Measurements from ENCODE around the gene TNFRSF21.

The TNFRSF21 gene, protein sequence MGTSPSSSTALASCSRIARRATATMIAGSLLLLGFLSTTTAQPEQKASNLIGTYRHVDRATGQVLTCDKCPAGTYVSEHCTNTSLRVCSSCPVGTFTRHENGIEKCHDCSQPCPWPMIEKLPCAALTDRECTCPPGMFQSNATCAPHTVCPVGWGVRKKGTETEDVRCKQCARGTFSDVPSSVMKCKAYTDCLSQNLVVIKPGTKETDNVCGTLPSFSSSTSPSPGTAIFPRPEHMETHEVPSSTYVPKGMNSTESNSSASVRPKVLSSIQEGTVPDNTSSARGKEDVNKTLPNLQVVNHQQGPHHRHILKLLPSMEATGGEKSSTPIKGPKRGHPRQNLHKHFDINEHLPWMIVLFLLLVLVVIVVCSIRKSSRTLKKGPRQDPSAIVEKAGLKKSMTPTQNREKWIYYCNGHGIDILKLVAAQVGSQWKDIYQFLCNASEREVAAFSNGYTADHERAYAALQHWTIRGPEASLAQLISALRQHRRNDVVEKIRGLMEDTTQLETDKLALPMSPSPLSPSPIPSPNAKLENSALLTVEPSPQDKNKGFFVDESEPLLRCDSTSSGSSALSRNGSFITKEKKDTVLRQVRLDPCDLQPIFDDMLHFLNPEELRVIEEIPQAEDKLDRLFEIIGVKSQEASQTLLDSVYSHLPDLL

DNA sequence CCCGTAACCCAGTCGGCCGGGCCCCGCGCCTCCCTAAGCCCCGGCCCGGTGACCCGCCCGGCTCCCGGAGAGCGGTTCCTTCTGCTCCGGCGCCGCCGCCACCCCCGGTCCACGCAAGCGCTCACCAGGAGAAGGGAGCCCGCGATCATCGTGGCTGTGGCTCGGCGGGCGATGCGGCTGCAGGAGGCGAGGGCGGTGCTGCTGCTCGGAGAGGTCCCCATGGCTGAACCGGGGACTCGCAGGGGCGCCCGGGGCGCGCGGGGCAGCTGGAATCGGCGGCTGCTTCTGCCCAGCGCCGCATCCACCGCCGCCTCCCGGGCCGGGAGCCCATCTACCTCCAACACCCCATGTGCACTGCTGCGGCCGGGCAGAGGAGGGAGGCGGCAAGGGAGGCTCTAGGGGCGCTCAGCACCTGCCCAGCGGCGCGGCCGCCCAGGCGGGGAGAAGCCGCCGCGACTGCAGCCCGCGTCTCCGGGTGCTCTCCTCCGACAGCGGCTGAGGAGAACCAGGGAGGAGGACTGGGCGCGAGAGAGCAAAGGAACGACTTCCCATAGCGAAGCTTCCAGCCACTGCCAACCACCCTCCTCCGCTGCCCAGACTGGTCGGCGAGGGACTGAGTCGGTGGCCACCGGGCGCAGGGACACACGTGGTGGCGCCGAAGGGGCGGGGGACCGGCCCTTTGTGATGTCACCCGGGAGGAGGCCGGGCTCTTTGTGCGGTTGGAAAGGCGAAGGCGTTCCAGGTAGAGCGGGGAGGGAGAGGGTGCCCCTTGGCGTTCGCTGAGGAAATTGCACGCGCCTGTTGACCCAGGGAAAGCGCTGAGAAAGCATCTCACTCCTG is at the start of gene TNFRSF21:
Gene TNFRSF21 (minus strand): TSS at position 615 of the 840 bp plus-strand sequence. CDS start 394 bp downstream, at position 221.
- H3K27ac ChIP-seq (ENCODE audit: low read depth, low read length), result peak within 1 kb of the TSS; percentile 77
- H3K27me3 ChIP-seq (ENCODE audit: control insufficient read depth in 5 of 5, insufficient read depth in 4 of 5, low read length in 5 of 5), result no peaks in the 10 kb centered on the region
- H3K4me3 ChIP-seq (ENCODE audit: low read depth in 1 of 5, low read length in 5 of 5), result peak within 1 kb of the TSS; percentile 83 to 94 (median 91)
- peak within 1 kb of the TSS in 4 of 5 donors; percentile 76 to 86 (median 80) for H3K9ac ChIP-seq (ENCODE audit: low read length in 5 of 5)
- no peaks in the 10 kb centered on the region for H3K9me3 ChIP-seq (ENCODE audit: control insufficient read depth in 5 of 5, low read length in 5 of 5)
- H3K36me3 ChIP-seq (ENCODE audit: control insufficient read depth in 5 of 5, insufficient read depth in 5 of 5, low read length in 5 of 5), result no peaks in the 10 kb centered on the region
- peaks cover 0 to 47% (median 42%) of the 10 kb centered on the region in 5 donors for H3K4me1 ChIP-seq (ENCODE audit: control insufficient read depth in 5 of 5, insufficient read depth in 5 of 5, low read length in 5 of 5)

GRCh38 chr6:47358440-47359225 is 48.9 kb upstream of the TNFRSF21 start:
- Histone ChIP-seq H3K4me3 (ENCODE audit: low read depth in 1 of 5, low read length in 5 of 5) (no peak overlapping the region), H3K27me3 (ENCODE audit: control insufficient read depth in 5 of 5, insufficient read depth in 4 of 5, low read length in 5 of 5) (no peaks in the 10 kb centered on the region), H3K9me3 (ENCODE audit: control insufficient read depth in 5 of 5, low read length in 5 of 5) (no peaks in the 10 kb centered on the region)

GRCh38 chr6:47357827-47358226 is 48.1 kb upstream of the TNFRSF21 start:
- H3K9ac ChIP-seq (ENCODE audit: low read length in 5 of 5), result no peak overlapping the region
- no peaks in the 10 kb centered on the region for H3K9me3 ChIP-seq (ENCODE audit: control insufficient read depth in 5 of 5, low read length in 5 of 5)
- H3K4me1 ChIP-seq (ENCODE audit: control insufficient read depth in 5 of 5, insufficient read depth in 5 of 5, low read length in 5 of 5), result no peaks in the 10 kb centered on the region
- H3K36me3 ChIP-seq (ENCODE audit: control insufficient read depth in 5 of 5, insufficient read depth in 5 of 5, low read length in 5 of 5), result no peaks in the 10 kb centered on the region
- no peaks in the 10 kb centered on the region for H3K27me3 ChIP-seq (ENCODE audit: control insufficient read depth in 5 of 5, insufficient read depth in 4 of 5, low read length in 5 of 5)
- no peak overlapping the region for H3K4me3 ChIP-seq (ENCODE audit: low read depth in 1 of 5, low read length in 5 of 5)
- H3K27ac ChIP-seq (ENCODE audit: low read depth, low read length), result no peak overlapping the region

More at GRCh38 chr6:47358440-47359225, 48.9 kb upstream of the TNFRSF21 start:
- Histone ChIP-seq H3K9ac (ENCODE audit: low read length in 5 of 5) (no peak overlapping the region), H3K36me3 (ENCODE audit: control insufficient read depth in 5 of 5, insufficient read depth in 5 of 5, low read length in 5 of 5) (no peaks in the 10 kb centered on the region), H3K27ac (ENCODE audit: low read depth, low read length) (no peak overlapping the region), H3K4me1 (ENCODE audit: control insufficient read depth in 5 of 5, insufficient read depth in 5 of 5, low read length in 5 of 5) (no peaks in the 10 kb centered on the region)

DNA sequence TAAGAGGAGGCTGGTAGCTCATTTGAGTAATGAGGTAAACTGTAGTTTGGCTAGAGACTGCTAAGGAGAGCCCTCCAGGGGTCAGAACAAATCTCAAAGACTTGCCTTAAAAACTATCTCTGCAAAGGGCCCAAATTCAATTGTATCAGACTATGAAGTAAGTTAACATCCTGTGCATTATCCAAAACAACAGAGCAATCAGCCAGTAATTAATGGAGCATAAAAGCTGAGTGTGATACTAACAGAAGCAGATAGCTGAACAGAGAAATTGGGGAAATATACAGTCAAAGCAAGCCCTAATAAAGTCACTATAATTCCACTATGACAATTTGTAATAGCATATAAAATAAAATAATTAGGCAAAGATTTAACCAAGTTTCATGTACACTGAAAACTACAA is 45.8 kb upstream of the TNFRSF21 start:
- H3K36me3 ChIP-seq (ENCODE audit: control insufficient read depth in 5 of 5, insufficient read depth in 5 of 5, low read length in 5 of 5), result no peaks in the 10 kb centered on the region
- H3K9ac ChIP-seq (ENCODE audit: low read length in 5 of 5), result no peak overlapping the region
- no peak overlapping the region for H3K27ac ChIP-seq (ENCODE audit: low read depth, low read length)
- H3K4me1 ChIP-seq (ENCODE audit: control insufficient read depth in 5 of 5, insufficient read depth in 5 of 5, low read length in 5 of 5), result no peaks in the 10 kb centered on the region
- no peak overlapping the region for H3K4me3 ChIP-seq (ENCODE audit: low read depth in 1 of 5, low read length in 5 of 5)
- H3K27me3 ChIP-seq (ENCODE audit: control insufficient read depth in 5 of 5, insufficient read depth in 4 of 5, low read length in 5 of 5), result no peaks in the 10 kb centered on the region
- no peaks in the 10 kb centered on the region for H3K9me3 ChIP-seq (ENCODE audit: control insufficient read depth in 5 of 5, low read length in 5 of 5)

GRCh38 chr6:47353871-47354270 is 44.2 kb upstream of the TNFRSF21 start:
- Histone ChIP-seq H3K27me3 (ENCODE audit: control insufficient read depth in 5 of 5, insufficient read depth in 4 of 5, low read length in 5 of 5) (no peaks in the 10 kb centered on the region), H3K27ac (ENCODE audit: low read depth, low read length) (no peak overlapping the region), H3K36me3 (ENCODE audit: control insufficient read depth in 5 of 5, insufficient read depth in 5 of 5, low read length in 5 of 5) (no peaks in the 10 kb centered on the region), H3K9ac (ENCODE audit: low read length in 5 of 5) (no peak overlapping the region), H3K4me1 (ENCODE audit: control insufficient read depth in 5 of 5, insufficient read depth in 5 of 5, low read length in 5 of 5) (no peaks in the 10 kb centered on the region), H3K9me3 (ENCODE audit: control insufficient read depth in 5 of 5, low read length in 5 of 5) (no peaks in the 10 kb centered on the region), H3K4me3 (ENCODE audit: low read depth in 1 of 5, low read length in 5 of 5) (no peak overlapping the region)

GRCh38 chr6:47352966-47353365 is 43.3 kb upstream of the TNFRSF21 start:
- Histone ChIP-seq H3K27me3 (ENCODE audit: control insufficient read depth in 5 of 5, insufficient read depth in 4 of 5, low read length in 5 of 5) (no peaks in the 10 kb centered on the region), H3K36me3 (ENCODE audit: control insufficient read depth in 5 of 5, insufficient read depth in 5 of 5, low read length in 5 of 5) (no peaks in the 10 kb centered on the region), H3K4me1 (ENCODE audit: control insufficient read depth in 5 of 5, insufficient read depth in 5 of 5, low read length in 5 of 5) (no peaks in the 10 kb centered on the region), H3K9ac (ENCODE audit: low read length in 5 of 5) (no peak overlapping the region), H3K4me3 (ENCODE audit: low read depth in 1 of 5, low read length in 5 of 5) (no peak overlapping the region), H3K27ac (ENCODE audit: low read depth, low read length) (no peak overlapping the region), H3K9me3 (ENCODE audit: control insufficient read depth in 5 of 5, low read length in 5 of 5) (no peaks in the 10 kb centered on the region)

DNA sequence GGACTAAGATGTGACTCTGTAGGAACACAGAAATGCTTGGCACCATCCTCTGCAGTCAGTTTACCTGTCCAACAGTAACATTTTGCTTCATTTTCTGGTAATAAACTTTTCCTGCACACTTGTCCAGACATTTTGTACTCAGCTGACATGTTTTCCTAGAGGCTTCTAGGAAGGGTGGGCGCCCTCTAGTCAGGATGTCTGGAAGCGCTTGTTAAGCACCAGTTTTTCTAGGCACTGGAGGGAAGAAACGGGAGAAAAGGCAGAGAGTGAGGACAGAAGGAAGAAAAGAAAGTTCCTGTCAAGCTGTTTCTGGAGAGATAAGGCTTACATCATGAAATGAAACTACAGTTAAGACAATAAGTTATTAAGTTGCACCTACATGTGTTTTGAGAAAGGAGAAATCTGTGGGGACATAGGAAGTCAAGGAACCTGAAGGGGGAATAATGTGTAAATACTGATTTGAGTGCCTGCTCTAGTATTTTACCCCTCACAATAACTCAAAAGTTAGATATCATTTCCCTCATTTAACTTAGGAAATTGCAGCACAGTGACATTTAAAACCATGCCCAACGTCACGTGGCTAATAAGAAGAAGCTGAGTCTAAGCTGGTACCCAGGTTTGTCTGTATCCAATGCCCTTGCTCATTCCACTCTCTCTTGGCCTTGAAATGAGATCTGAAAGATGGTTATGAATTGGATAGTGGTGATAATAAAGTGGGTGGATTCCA is 42.7 kb upstream of the TNFRSF21 start:
- H3K4me3 ChIP-seq (ENCODE audit: low read depth in 1 of 5, low read length in 5 of 5), result no peak overlapping the region
- H3K27ac ChIP-seq (ENCODE audit: low read depth, low read length), result no peak overlapping the region
- no peak overlapping the region for H3K9ac ChIP-seq (ENCODE audit: low read length in 5 of 5)
- H3K4me1 ChIP-seq (ENCODE audit: control insufficient read depth in 5 of 5, insufficient read depth in 5 of 5, low read length in 5 of 5), result no peaks in the 10 kb centered on the region
- H3K27me3 ChIP-seq (ENCODE audit: control insufficient read depth in 5 of 5, insufficient read depth in 4 of 5, low read length in 5 of 5), result no peaks in the 10 kb centered on the region
- no peaks in the 10 kb centered on the region for H3K9me3 ChIP-seq (ENCODE audit: control insufficient read depth in 5 of 5, low read length in 5 of 5)
- H3K36me3 ChIP-seq (ENCODE audit: control insufficient read depth in 5 of 5, insufficient read depth in 5 of 5, low read length in 5 of 5), result no peaks in the 10 kb centered on the region

DNA sequence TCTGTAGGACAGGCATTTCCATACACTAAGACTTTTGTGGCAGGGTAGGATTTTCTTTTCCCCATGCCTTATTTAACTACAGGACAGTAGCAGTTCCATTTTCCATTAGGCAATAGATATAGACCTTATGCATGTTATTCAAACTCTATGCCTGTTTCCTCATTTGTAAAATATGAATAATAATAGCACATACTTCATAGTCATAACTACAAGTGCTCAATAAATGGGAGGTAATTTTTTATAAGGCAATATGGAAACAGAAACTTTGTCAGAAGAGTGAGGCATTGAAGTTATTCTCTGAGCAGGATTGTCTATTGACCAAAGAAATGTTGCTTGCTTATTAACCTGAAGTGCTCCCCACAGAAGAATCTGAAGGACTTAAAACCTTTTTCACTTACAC is 41.9 kb upstream of the TNFRSF21 start:
- Histone ChIP-seq H3K36me3 (ENCODE audit: control insufficient read depth in 5 of 5, insufficient read depth in 5 of 5, low read length in 5 of 5) (no peaks in the 10 kb centered on the region), H3K9me3 (ENCODE audit: control insufficient read depth in 5 of 5, low read length in 5 of 5) (no peaks in the 10 kb centered on the region)

GRCh38 chr6:47349931-47350330 is 40.2 kb upstream of the TNFRSF21 start:
- Histone ChIP-seq H3K4me1 (ENCODE audit: control insufficient read depth in 5 of 5, insufficient read depth in 5 of 5, low read length in 5 of 5) (no peaks in the 10 kb centered on the region), H3K27me3 (ENCODE audit: control insufficient read depth in 5 of 5, insufficient read depth in 4 of 5, low read length in 5 of 5) (no peaks in the 10 kb centered on the region), H3K36me3 (ENCODE audit: control insufficient read depth in 5 of 5, insufficient read depth in 5 of 5, low read length in 5 of 5) (no peaks in the 10 kb centered on the region), H3K9me3 (ENCODE audit: control insufficient read depth in 5 of 5, low read length in 5 of 5) (no peaks in the 10 kb centered on the region), H3K27ac (ENCODE audit: low read depth, low read length) (no peak overlapping the region), H3K9ac (ENCODE audit: low read length in 5 of 5) (no peak overlapping the region), H3K4me3 (ENCODE audit: low read depth in 1 of 5, low read length in 5 of 5) (no peak overlapping the region)

More for the DNA sequence above, 41.9 kb upstream of the TNFRSF21 start:
- H3K4me3 ChIP-seq (ENCODE audit: low read depth in 1 of 5, low read length in 5 of 5), result no peak overlapping the region
- H3K4me1 ChIP-seq (ENCODE audit: control insufficient read depth in 5 of 5, insufficient read depth in 5 of 5, low read length in 5 of 5), result no peaks in the 10 kb centered on the region
- H3K27ac ChIP-seq (ENCODE audit: low read depth, low read length), result no peak overlapping the region
- H3K27me3 ChIP-seq (ENCODE audit: control insufficient read depth in 5 of 5, insufficient read depth in 4 of 5, low read length in 5 of 5), result no peaks in the 10 kb centered on the region
- no peak overlapping the region for H3K9ac ChIP-seq (ENCODE audit: low read length in 5 of 5)
